Activated T-cell treated with anti-CD3 and anti-CD28 coated beads, Interleukin-2, amount 50 U/mL, for 24 hours (primary cell): ENCODE data around the gene ARIH2.

ENCODE experiments used
- DNase-seq: peaks from one replicate; pipeline ENCODE4 v3.0.0-alpha.2; 2020
- H3K27ac Mint-ChIP-seq: 2 replicates; pipeline ENCODE4 v1.8.0; 2020; ENCODE audit warnings: mild to moderate bottlenecking, mixed read lengths
- H3K27me3 Mint-ChIP-seq: 2 replicates; pipeline ENCODE4 v1.8.0; 2020; ENCODE audit warnings: mixed read lengths
- H3K36me3 Mint-ChIP-seq: 2 replicates; pipeline ENCODE4 v1.8.0; 2020; ENCODE audit warnings: low read depth, mixed read lengths
- H3K4me1 Mint-ChIP-seq: 2 replicates; pipeline ENCODE4 v1.8.0; 2020; ENCODE audit warnings: low read depth, mixed read lengths
- H3K4me3 Mint-ChIP-seq: 2 replicates; pipeline ENCODE4 v1.8.0; 2020; ENCODE audit warnings: mild to moderate bottlenecking, moderate library complexity, mixed read lengths
- H3K9me3 Mint-ChIP-seq: 2 replicates; pipeline ENCODE4 v1.8.0; 2020; ENCODE audit warnings: mixed read lengths

The ARIH2 gene

GRCh38 chr3:48974076-48974864 lies 55.6 kb downstream of the ARIH2 start:
- DNase-seq = peak; percentile 28
- Mint-ChIP-seq H3K27ac (peak overlapping the region; percentile 58), H3K4me1 (no peaks in the 10 kb centered on the region), H3K4me3 (no peak overlapping the region), H3K9me3 (no peaks in the 10 kb centered on the region), H3K27me3 (no peaks in the 10 kb centered on the region), H3K36me3 (peaks cover 92% of the 10 kb centered on the region)

- Mint-ChIP-seq H3K4me3 (no peak overlapping the region), H3K27ac (peak overlapping the region; percentile 31), H3K27me3 (no peaks in the 10 kb centered on the region), H3K36me3 (peaks cover 92% of the 10 kb centered on the region), H3K9me3 (no peaks in the 10 kb centered on the region), H3K4me1 (no peaks in the 10 kb centered on the region)
- DNase-seq = peak; percentile 22
These were observed 60.8 kb downstream of the ARIH2 start for GRCh38 chr3:48979451-48979850.

- peaks cover 92% of the 10 kb centered on the region for H3K36me3 Mint-ChIP-seq
- peak; percentile 20 for DNase-seq
- H3K27me3 Mint-ChIP-seq = no peaks in the 10 kb centered on the region
- H3K4me1 Mint-ChIP-seq = no peaks in the 10 kb centered on the region
- H3K4me3 Mint-ChIP-seq = no peak overlapping the region
- H3K27ac Mint-ChIP-seq = no peak overlapping the region
- H3K9me3 Mint-ChIP-seq = no peaks in the 10 kb centered on the region
These were observed 61.7 kb downstream of the ARIH2 start for GRCh38 chr3:48980295-48980694.

GRCh38 chr3:48982016-48982415 lies 63.4 kb downstream of the ARIH2 start:
- DNase-seq = no peak
- no peak overlapping the region for H3K4me3 Mint-ChIP-seq
- H3K36me3 Mint-ChIP-seq = peaks cover 93% of the 10 kb centered on the region
- H3K27ac Mint-ChIP-seq = no peak overlapping the region
- peaks cover 1% of the 10 kb centered on the region for H3K4me1 Mint-ChIP-seq
- H3K27me3 Mint-ChIP-seq = no peaks in the 10 kb centered on the region
- H3K9me3 Mint-ChIP-seq = no peaks in the 10 kb centered on the region

GRCh38 chr3:48982686-48983085 lies 64.0 kb downstream of the ARIH2 start:
- Mint-ChIP-seq H3K4me3 (no peak overlapping the region), H3K36me3 (peaks cover 91% of the 10 kb centered on the region), H3K4me1 (peaks cover 3% of the 10 kb centered on the region), H3K27me3 (no peaks in the 10 kb centered on the region), H3K27ac (peak overlapping the region; percentile 23), H3K9me3 (no peaks in the 10 kb centered on the region)
- DNase-seq = no peak

GRCh38 chr3:48983096-48983495 lies 64.5 kb downstream of the ARIH2 start:
- Mint-ChIP-seq H3K9me3 (no peaks in the 10 kb centered on the region), H3K36me3 (peaks cover 86% of the 10 kb centered on the region), H3K4me1 (peaks cover 7% of the 10 kb centered on the region), H3K27me3 (no peaks in the 10 kb centered on the region), H3K4me3 (no peak overlapping the region), H3K27ac (peak overlapping the region; percentile 23)
- DNase-seq = peak; percentile 20

- Mint-ChIP-seq H3K27ac (peak overlapping the region; percentile 84), H3K36me3 (peaks cover 78% of the 10 kb centered on the region), H3K4me1 (peaks cover 19% of the 10 kb centered on the region), H3K9me3 (no peaks in the 10 kb centered on the region), H3K27me3 (no peaks in the 10 kb centered on the region), H3K4me3 (no peak overlapping the region)
- no peak for DNase-seq
These were observed 66.0 kb downstream of the ARIH2 start for GRCh38 chr3:48984663-48985062.

- no peak for DNase-seq
- peaks cover 20% of the 10 kb centered on the region for H3K4me1 Mint-ChIP-seq
- no peaks in the 10 kb centered on the region for H3K27me3 Mint-ChIP-seq
- no peak overlapping the region for H3K4me3 Mint-ChIP-seq
- H3K27ac Mint-ChIP-seq = peak overlapping the region; percentile 65
- peaks cover 72% of the 10 kb centered on the region for H3K36me3 Mint-ChIP-seq
- H3K9me3 Mint-ChIP-seq = no peaks in the 10 kb centered on the region
These were observed 67.3 kb downstream of the ARIH2 start for GRCh38 chr3:48985831-48986376.

- Mint-ChIP-seq H3K36me3 (peaks cover 63% of the 10 kb centered on the region), H3K9me3 (no peaks in the 10 kb centered on the region), H3K27me3 (no peaks in the 10 kb centered on the region), H3K4me1 (peaks cover 40% of the 10 kb centered on the region), H3K27ac (peak overlapping the region; percentile 93), H3K4me3 (peak overlapping the region; percentile 92)
- DNase-seq = no peak
These were observed 70.6 kb downstream of the ARIH2 start for GRCh38 chr3:48989126-48989795.

- Mint-ChIP-seq H3K9me3 (no peaks in the 10 kb centered on the region), H3K4me1 (peaks cover 44% of the 10 kb centered on the region), H3K36me3 (peaks cover 61% of the 10 kb centered on the region), H3K4me3 (peak within 1 kb of the TSS; percentile 92), H3K27ac (peak within 1 kb of the TSS; percentile 93), H3K27me3 (no peaks in the 10 kb centered on the region)
- peak; percentile 86 for DNase-seq
These were observed 71.4 kb downstream of the ARIH2 start, which contains the start of gene P4HTM for GRCh38 chr3:48989796-48990635. TSS of gene P4HTM (plus strand) at chr3:48990241. CDS start at chr3:48990257, 16 bp downstream.

GRCh38 chr3:48990636-48991469 lies 72.2 kb downstream of the ARIH2 start:
- Mint-ChIP-seq H3K4me1 (peaks cover 47% of the 10 kb centered on the region), H3K27ac (peak overlapping the region; percentile 93), H3K36me3 (peaks cover 60% of the 10 kb centered on the region), H3K4me3 (peak overlapping the region; percentile 92), H3K9me3 (no peaks in the 10 kb centered on the region), H3K27me3 (no peaks in the 10 kb centered on the region)
- DNase-seq = peak; percentile 61

GRCh38 chr3:48991851-48992545 lies 73.4 kb downstream of the ARIH2 start:
- H3K27ac Mint-ChIP-seq = peak overlapping the region; percentile 93
- no peak for DNase-seq
- peaks cover 58% of the 10 kb centered on the region for H3K36me3 Mint-ChIP-seq
- peak overlapping the region; percentile 92 for H3K4me3 Mint-ChIP-seq
- H3K27me3 Mint-ChIP-seq = no peaks in the 10 kb centered on the region
- peaks cover 46% of the 10 kb centered on the region for H3K4me1 Mint-ChIP-seq
- H3K9me3 Mint-ChIP-seq = no peaks in the 10 kb centered on the region

GRCh38 chr3:48993834-48994233 lies 75.2 kb downstream of the ARIH2 start:
- Mint-ChIP-seq H3K27ac (peak overlapping the region; percentile 35), H3K36me3 (peaks cover 71% of the 10 kb centered on the region), H3K4me1 (peaks cover 36% of the 10 kb centered on the region), H3K27me3 (no peaks in the 10 kb centered on the region), H3K4me3 (no peak overlapping the region), H3K9me3 (no peaks in the 10 kb centered on the region)
- DNase-seq = no peak
